Sigmoid colon (tissue), 4 donors: Measurements from ENCODE around the gene HRK.

Experiments
- CTCF ChIP-seq, 4 experiments: fragments of 450-650 bp in 3 of 4; fragments of 200-600 bp in 1 of 4; IDR thresholded peaks; one replicate each; pipeline ENCODE4 v1.5.1; 2016 to 2019; ENCODE audit warnings: antibody characterized with exemption in 4 of 4, mild to moderate bottlenecking in 3 of 4, moderate library complexity in 2 of 4
- POLR2A ChIP-seq, 2 donors: fragments of 450-650 bp; IDR thresholded peaks; one replicate each; pipeline ENCODE4 v1.6.1; 2016; ENCODE audit warnings: antibody characterized with exemption in 2 of 2, mild to moderate bottlenecking in 2 of 2, moderate library complexity in 2 of 2
- POLR2AphosphoS5 ChIP-seq, 4 donors: sonication (generic); formaldehyde crosslinking; IDR thresholded peaks; one replicate each; pipeline ENCODE4 v1.6.1; 2017; ENCODE audit warnings: antibody characterized with exemption in 4 of 4

GRCh38 chr12:116827432-116827831 lies 53.8 kb downstream of the HRK start:
- TF ChIP-seq POLR2AphosphoS5 (IDR thresholded peaks at IDR 0.05) (no peak), POLR2A (IDR thresholded peaks at IDR 0.05) (no peak), CTCF (IDR thresholded peaks at IDR 0.05) (no peak)
